Glutamatergic neuron (in vitro differentiated cells): ENCODE results near the gene VSIG10L. TPM values are rescaled to one million over a fixed set of nuclear protein-coding genes. Genes with fewer than 3 reads are reported as not detected.

Experiments used
- DNase-seq: peaks from one replicate; pipeline ENCODE4 v3.0.0; 2022
- H3K27ac Mint-ChIP-seq: one replicate; pipeline ENCODE4 v1.8.0; 2020; ENCODE audit warnings: mild to moderate bottlenecking, mixed read lengths, inconsistent platforms; ENCODE audit not compliant: unreplicated experiment
- H3K27me3 Mint-ChIP-seq: one replicate; pipeline ENCODE4 v1.8.0; 2020; ENCODE audit warnings: mild to moderate bottlenecking, moderate library complexity, mixed read lengths, inconsistent platforms; ENCODE audit not compliant: unreplicated experiment
- H3K36me3 Mint-ChIP-seq: one replicate; pipeline ENCODE4 v1.8.0; 2020; ENCODE audit warnings: mild to moderate bottlenecking, mixed read lengths, inconsistent platforms; ENCODE audit not compliant: unreplicated experiment
- H3K4me1 Mint-ChIP-seq: one replicate; pipeline ENCODE4 v1.8.0; 2020; ENCODE audit warnings: mild to moderate bottlenecking, low read depth, mixed read lengths, inconsistent platforms; ENCODE audit not compliant: unreplicated experiment
- H3K4me3 Mint-ChIP-seq: one replicate; pipeline ENCODE4 v1.8.0; 2020; ENCODE audit warnings: mild to moderate bottlenecking, mixed read lengths, inconsistent platforms; ENCODE audit not compliant: unreplicated experiment
- H3K9me3 Mint-ChIP-seq: one replicate; pipeline ENCODE4 v1.8.0; 2020; ENCODE audit warnings: mild to moderate bottlenecking, moderate library complexity, mixed read lengths, inconsistent platforms; ENCODE audit not compliant: unreplicated experiment
- CTCF ChIP-seq: fragments of 200-600 bp; sonication (generic); IDR thresholded peaks from one replicate; pipeline ENCODE4 v1.5.0; 2021; ENCODE audit not compliant: partially characterized antibody, unreplicated experiment
- total RNA-seq: library from RNA; stranded (reverse); fragmentation: NEBNext Ultra II Directional; extraction: Animal tissue kit (Norgen Biotek cat#: 25700); gene quantifications from one replicate; pipeline ENCODE4 v1.2.1, GENCODE V29; 2021; ENCODE audit not compliant: unreplicated experiment

The VSIG10L gene
- total RNA-seq, 1 donor from 2014 or later, result 3.5 TPM

GRCh38 chr19:51382004-51382403, 40.1 kb upstream of the VSIG10L start:
- H3K4me3 Mint-ChIP-seq, result no peak overlapping the region
- no peaks in the 10 kb centered on the region for H3K4me1 Mint-ChIP-seq
- H3K9me3 Mint-ChIP-seq, result no peaks in the 10 kb centered on the region
- DNase-seq, result no peak
- H3K27me3 Mint-ChIP-seq, result peaks cover 3% of the 10 kb centered on the region
- H3K36me3 Mint-ChIP-seq, result no peaks in the 10 kb centered on the region
- no peak for TF ChIP-seq CTCF
- H3K27ac Mint-ChIP-seq, result no peak overlapping the region

- Mint-ChIP-seq H3K27me3 (peaks cover 2% of the 10 kb centered on the region), H3K4me1 (no peaks in the 10 kb centered on the region), H3K9me3 (no peaks in the 10 kb centered on the region), H3K36me3 (no peaks in the 10 kb centered on the region), H3K27ac (no peak overlapping the region), H3K4me3 (no peak overlapping the region)
- no peak for DNase-seq
- no peak for TF ChIP-seq CTCF
Observed at GRCh38 chr19:51380379-51380778, 38.4 kb upstream of the VSIG10L start.

- H3K27me3 Mint-ChIP-seq, result peaks cover 7% of the 10 kb centered on the region
- TF ChIP-seq CTCF, result no peak
- DNase-seq, result no peak
- H3K4me3 Mint-ChIP-seq, result no peak overlapping the region
- no peaks in the 10 kb centered on the region for H3K4me1 Mint-ChIP-seq
- H3K9me3 Mint-ChIP-seq, result peaks cover 2% of the 10 kb centered on the region
- H3K36me3 Mint-ChIP-seq, result no peaks in the 10 kb centered on the region
- H3K27ac Mint-ChIP-seq, result no peak overlapping the region
Observed at GRCh38 chr19:51377422-51377821, 35.5 kb upstream of the VSIG10L start.

- Mint-ChIP-seq H3K36me3 (no peaks in the 10 kb centered on the region), H3K9me3 (peaks cover 3% of the 10 kb centered on the region), H3K4me3 (no peak overlapping the region), H3K27me3 (peaks cover 6% of the 10 kb centered on the region), H3K4me1 (no peaks in the 10 kb centered on the region), H3K27ac (no peak overlapping the region)
- no peak for TF ChIP-seq CTCF
- no peak for DNase-seq
Observed at GRCh38 chr19:51375504-51376221, 33.7 kb upstream of the VSIG10L start.

GRCh38 chr19:51372649-51373504, 30.9 kb upstream of the VSIG10L start, which contains the start of gene NKG7:
TSS of gene NKG7 (minus strand) at chr19:51372654. CDS start at chr19:51372535, 119 bp downstream.
- Mint-ChIP-seq H3K27me3 (peaks cover 12% of the 10 kb centered on the region), H3K4me3 (no peak within 1 kb of the TSS), H3K27ac (no peak within 1 kb of the TSS), H3K4me1 (peaks cover 3% of the 10 kb centered on the region), H3K36me3 (no peaks in the 10 kb centered on the region), H3K9me3 (peaks cover 10% of the 10 kb centered on the region)
- no peak for TF ChIP-seq CTCF
- DNase-seq, result no peak
